GM12878 (cell line): ENCODE measurements around the gene PPA1. TPM values are rescaled to one million over a fixed set of nuclear protein-coding genes. Genes with fewer than 3 reads are reported as not detected.

Source experiments
- LARP7 ChIP-seq: fragments of 450-650 bp; IDR thresholded peaks from 2 replicates; pipeline ENCODE4 v1.6.1; 2017; ENCODE audit warnings: mild to moderate bottlenecking
- ZSCAN29 ChIP-seq: fragments of 450-650 bp; IDR thresholded peaks from 2 replicates; pipeline ENCODE4 v1.6.1; 2017; ENCODE audit warnings: mild to moderate bottlenecking, moderate library complexity
- polyA plus RNA-seq, 11 experiments: library from polyadenylated mRNA; depleted of rRNA in 4 of 11; unstranded in 6 of 11; stranded (reverse) in 5 of 11; fragments of >200 nt; fragmentation: Nextera tagmentation in 4 of 11; fragmentation: Illumina TruSeq in 1 of 11; extraction: Ambion mirVana in 4 of 11; extraction: Trizol in 1 of 11; gene quantifications; 1 replicate in 1 of 11; 2 replicates in 10 of 11; pipeline versions ENCODE4 v1.2.1 to v1.2.3, GENCODE V29; 2011 to 2016; ENCODE audit warnings: inconsistent platforms in 2 of 11, missing spikeins in 2 of 11, low read depth in 1 of 11
- total RNA-seq, 4 experiments: library from RNA; depleted of rRNA in 3 of 4; stranded (reverse); fragments of >200 nt in 3 of 4; fragmentation: Illumina TruSeq in 1 of 4; extraction: Trizol in 1 of 4; gene quantifications; 2 replicates each; pipeline versions ENCODE4 v1.2.1 to v1.2.3, GENCODE V29; 2013 to 2021
- TF ChIP-seq, protein P1 (sequence below): fragments of 450-650 bp; IDR thresholded peaks from 2 replicates; pipeline ENCODE4 v1.6.1; 2017; ENCODE audit warnings: low read depth, mild to moderate bottlenecking, moderate library complexity
- TF ChIP-seq, protein P2 (sequence below): fragments of 450-650 bp; IDR thresholded peaks from 2 replicates; pipeline ENCODE4 v1.6.1; 2017; ENCODE audit warnings: mild to moderate bottlenecking, moderate library complexity

Gene PPA1
- total and polyA plus RNA-seq, 10 of the 15 experiments (the other 5 are each of a cell fraction or from before 2014, with no cell fraction given), result 224 to 452 (median 346) TPM

DNA sequence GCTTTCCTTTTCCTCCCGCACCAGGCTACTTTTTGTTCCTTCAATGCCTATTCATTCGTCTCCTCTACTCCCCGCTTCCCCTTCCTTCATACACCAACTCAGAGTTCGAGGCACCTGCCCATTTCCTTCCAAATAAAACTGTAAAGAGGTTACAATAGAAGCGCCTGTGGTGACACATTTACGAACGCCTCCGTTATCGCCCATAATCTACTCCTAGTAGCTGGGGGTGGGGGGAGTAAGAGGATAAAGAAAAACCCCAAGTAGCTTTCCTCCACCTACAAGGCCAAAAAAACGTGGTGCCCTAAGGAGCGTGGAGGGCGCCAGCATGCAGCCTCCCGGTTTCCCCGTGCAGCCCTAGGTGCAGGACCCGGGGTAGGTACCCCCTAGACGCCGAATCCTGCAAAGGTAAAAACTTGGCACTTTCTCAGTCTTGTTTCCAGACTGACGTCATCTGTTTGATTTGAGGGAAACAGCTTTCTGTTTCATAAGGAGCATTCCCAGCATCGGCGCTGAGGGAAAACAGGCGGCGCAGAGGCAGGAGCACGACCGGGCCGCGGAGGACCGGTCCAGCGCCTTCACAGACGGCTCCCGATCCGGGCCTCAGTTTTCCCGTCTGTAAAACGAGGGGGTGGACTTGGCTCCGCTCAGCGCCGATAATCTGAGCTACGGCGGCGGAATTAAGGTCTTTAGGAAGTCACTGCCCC is 922 bp downstream of the PPA1 start (continued):
- TF ChIP-seq, protein P1, sequence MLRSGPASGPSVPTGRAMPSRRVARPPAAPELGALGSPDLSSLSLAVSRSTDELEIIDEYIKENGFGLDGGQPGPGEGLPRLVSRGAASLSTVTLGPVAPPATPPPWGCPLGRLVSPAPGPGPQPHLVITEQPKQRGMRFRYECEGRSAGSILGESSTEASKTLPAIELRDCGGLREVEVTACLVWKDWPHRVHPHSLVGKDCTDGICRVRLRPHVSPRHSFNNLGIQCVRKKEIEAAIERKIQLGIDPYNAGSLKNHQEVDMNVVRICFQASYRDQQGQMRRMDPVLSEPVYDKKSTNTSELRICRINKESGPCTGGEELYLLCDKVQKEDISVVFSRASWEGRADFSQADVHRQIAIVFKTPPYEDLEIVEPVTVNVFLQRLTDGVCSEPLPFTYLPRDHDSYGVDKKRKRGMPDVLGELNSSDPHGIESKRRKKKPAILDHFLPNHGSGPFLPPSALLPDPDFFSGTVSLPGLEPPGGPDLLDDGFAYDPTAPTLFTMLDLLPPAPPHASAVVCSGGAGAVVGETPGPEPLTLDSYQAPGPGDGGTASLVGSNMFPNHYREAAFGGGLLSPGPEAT, result 0 out of 2 replicates have a peak, but pooled peaks have one; percentile 37
- TF ChIP-seq ZSCAN29 (peak; percentile 59; the same call in 1 of the 2 replicates), LARP7 (0 out of 2 replicates have a peak, but pooled peaks have one; percentile 13)
- TF ChIP-seq, protein P2, sequence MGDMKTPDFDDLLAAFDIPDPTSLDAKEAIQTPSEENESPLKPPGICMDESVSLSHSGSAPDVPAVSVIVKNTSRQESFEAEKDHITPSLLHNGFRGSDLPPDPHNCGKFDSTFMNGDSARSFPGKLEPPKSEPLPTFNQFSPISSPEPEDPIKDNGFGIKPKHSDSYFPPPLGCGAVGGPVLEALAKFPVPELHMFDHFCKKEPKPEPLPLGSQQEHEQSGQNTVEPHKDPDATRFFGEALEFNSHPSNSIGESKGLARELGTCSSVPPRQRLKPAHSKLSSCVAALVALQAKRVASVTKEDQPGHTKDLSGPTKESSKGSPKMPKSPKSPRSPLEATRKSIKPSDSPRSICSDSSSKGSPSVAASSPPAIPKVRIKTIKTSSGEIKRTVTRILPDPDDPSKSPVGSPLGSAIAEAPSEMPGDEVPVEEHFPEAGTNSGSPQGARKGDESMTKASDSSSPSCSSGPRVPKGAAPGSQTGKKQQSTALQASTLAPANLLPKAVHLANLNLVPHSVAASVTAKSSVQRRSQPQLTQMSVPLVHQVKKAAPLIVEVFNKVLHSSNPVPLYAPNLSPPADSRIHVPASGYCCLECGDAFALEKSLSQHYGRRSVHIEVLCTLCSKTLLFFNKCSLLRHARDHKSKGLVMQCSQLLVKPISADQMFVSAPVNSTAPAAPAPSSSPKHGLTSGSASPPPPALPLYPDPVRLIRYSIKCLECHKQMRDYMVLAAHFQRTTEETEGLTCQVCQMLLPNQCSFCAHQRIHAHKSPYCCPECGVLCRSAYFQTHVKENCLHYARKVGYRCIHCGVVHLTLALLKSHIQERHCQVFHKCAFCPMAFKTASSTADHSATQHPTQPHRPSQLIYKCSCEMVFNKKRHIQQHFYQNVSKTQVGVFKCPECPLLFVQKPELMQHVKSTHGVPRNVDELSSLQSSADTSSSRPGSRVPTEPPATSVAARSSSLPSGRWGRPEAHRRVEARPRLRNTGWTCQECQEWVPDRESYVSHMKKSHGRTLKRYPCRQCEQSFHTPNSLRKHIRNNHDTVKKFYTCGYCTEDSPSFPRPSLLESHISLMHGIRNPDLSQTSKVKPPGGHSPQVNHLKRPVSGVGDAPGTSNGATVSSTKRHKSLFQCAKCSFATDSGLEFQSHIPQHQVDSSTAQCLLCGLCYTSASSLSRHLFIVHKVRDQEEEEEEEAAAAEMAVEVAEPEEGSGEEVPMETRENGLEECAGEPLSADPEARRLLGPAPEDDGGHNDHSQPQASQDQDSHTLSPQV, result no peak
